GM21786 (cell line): ENCODE results near the gene LTA.

Experiments
- ATAC-seq: cut with Tn5 transposase; IDR thresholded peaks from one replicate; pipeline ENCODE4 v1.9.1; 2021; ENCODE audit not compliant: unreplicated experiment

Gene LTA

GRCh38 chr6:31621991-31622390 lies 49.9 kb downstream of the LTA start:
- no peak for ATAC-seq

- no peak for ATAC-seq
Measured at GRCh38 chr6:31622684-31623091, 50.6 kb downstream of the LTA start.
